GM19035 (cell line): ENCODE data around the gene TP53RK.

Source experiments
- ATAC-seq: cut with Tn5 transposase; IDR thresholded peaks from one replicate; pipeline ENCODE4 v1.9.1; 2021; ENCODE audit not compliant: unreplicated experiment

The TP53RK gene

GRCh38 chr20:46708172-46708860 is 19.1 kb upstream of the TP53RK start:
- no peak for ATAC-seq

DNA sequence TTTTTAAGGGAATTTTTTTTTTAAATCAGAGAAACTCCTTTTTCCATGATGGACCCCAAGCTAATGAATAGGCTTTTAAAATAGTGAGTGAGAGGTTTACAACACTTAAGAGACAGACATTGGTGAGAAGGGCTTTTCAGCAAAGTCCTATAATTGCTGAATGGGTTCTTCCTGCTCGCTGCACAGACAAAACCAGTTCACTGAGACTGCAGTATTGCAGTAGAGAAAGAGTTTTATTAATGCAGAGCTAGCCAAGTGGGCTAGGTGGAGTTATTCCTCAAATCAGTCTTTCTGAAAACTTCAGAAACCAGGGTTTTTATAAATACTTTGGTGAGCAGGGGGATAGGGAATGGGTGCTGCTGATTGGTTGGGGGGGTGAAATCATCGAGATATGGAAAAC is 17.0 kb upstream of the TP53RK start:
- ATAC-seq = no peak

- ATAC-seq = no peak
Observed at GRCh38 chr20:46705378-46705729, 16.1 kb upstream of the TP53RK start.

GRCh38 chr20:46704714-46705377 is 15.6 kb upstream of the TP53RK start:
- ATAC-seq = no peak

GRCh38 chr20:46703435-46703834 is 14.2 kb upstream of the TP53RK start:
- no peak for ATAC-seq

DNA sequence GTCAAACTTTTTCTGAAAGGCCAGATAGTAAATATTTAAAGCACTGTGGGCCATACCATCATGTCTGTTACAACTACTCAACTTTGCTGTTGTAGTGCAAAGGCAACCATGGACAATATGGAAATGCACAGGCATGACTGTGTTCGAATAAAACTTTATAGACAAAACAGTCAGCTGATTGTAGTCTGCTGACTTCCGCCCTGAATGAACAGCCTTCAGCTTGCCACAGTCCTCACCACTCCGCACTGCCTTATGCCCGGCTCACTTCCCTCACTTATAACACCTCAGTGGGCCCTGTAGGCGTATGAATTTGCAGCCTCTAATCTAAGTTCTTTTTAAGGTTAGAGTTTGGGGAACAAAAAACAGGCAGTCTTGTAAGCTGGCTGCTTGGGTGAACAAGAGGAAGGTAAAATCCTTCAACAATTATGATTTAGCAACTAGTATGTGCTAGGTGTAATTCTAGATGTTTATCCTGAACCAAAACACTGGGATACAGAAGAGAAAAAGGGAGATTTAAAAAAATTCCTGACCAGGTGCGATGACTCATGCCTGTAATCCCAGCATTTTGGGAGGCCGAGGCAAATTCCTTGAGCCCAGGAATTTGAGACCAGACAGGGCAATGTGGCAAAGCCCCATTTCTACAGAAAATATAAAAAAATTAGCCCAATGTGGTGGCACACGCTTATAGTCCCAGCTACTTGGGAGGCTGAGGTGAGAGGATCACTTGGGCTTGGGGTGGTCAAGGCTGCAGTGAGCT is 13.4 kb upstream of the TP53RK start:
- no peak for ATAC-seq

DNA sequence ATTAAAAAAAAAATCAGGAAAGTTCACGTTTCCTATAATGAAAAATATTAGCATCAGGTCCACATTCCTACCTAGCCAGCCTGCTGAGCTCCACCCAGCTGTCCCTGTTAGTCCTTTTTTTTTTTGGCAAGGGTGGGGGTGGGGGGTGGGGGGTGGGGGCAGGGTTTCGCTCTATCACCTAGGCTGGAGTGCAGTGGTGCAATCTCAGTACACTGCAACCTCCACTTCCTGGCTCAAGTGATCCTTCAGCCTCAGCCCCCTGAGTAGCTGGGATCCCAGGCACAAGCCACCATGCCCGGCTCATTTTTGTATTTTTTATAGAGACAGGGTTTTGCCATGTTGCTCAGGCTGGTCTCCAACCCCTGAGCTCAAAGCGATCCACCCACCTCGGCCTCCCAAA is 12.7 kb upstream of the TP53RK start:
- ATAC-seq = no peak

- no peak for ATAC-seq
Observed at GRCh38 chr20:46701556-46701955, 12.3 kb upstream of the TP53RK start.

- ATAC-seq = no peak
Observed at GRCh38 chr20:46701057-46701456, 11.8 kb upstream of the TP53RK start.

GRCh38 chr20:46700481-46700880 is 11.2 kb upstream of the TP53RK start:
- ATAC-seq = no peak

GRCh38 chr20:46699651-46700359 is 10.6 kb upstream of the TP53RK start:
- no peak for ATAC-seq

- no peak for ATAC-seq
Observed at GRCh38 chr20:46698788-46699187, 9.5 kb upstream of the TP53RK start.

DNA sequence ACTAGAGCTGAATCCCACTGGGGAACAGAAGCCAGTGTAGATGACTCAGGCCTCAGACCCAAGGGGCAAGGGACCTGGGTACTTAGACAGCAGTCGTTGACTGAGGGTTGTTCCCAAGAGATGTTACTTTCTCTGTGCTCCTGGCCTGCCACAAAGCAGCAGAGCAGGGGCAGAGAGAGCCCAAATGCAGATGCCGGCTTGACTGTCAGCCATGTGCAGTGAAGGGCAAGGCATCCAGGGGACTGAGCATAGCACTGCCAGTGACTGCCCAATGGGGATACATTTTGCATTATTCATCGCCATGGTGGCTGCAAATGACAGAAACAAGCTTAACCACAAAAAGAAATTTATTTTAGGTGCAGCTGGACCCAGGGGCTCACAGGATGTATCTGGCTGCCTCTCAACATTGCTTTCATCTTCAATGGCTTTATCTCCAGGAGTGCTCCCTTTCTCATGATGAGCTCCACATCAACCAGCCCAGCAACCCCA is 7.6 kb upstream of the TP53RK start:
- no peak for ATAC-seq

GRCh38 chr20:46695892-46696291 is 6.6 kb upstream of the TP53RK start:
- ATAC-seq = no peak

- no peak for ATAC-seq
Observed at GRCh38 chr20:46694484-46694883, 5.2 kb upstream of the TP53RK start.

GRCh38 chr20:46691196-46691595 is 2.0 kb upstream of the TP53RK start:
- ATAC-seq = no peak

GRCh38 chr20:46690219-46691106 is 1.2 kb upstream of the TP53RK start:
- no peak for ATAC-seq

DNA sequence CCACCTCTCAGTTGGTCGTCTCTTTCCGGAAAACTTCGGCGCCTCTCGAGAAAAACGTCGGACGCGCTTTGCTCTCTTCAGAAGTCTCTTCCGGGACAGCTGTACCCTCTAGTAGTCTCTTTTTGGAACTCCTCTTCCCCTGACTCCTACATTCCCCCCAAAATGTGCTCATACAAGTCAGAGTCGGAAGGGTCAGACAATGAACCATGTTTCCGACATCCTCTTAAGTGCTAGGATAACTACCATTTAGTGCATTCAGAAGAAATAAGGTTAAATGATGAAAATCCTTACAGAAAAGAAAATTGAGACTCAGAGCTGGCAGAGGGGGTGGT is 476 bp upstream of the TP53RK start:
- ATAC-seq = no peak

DNA sequence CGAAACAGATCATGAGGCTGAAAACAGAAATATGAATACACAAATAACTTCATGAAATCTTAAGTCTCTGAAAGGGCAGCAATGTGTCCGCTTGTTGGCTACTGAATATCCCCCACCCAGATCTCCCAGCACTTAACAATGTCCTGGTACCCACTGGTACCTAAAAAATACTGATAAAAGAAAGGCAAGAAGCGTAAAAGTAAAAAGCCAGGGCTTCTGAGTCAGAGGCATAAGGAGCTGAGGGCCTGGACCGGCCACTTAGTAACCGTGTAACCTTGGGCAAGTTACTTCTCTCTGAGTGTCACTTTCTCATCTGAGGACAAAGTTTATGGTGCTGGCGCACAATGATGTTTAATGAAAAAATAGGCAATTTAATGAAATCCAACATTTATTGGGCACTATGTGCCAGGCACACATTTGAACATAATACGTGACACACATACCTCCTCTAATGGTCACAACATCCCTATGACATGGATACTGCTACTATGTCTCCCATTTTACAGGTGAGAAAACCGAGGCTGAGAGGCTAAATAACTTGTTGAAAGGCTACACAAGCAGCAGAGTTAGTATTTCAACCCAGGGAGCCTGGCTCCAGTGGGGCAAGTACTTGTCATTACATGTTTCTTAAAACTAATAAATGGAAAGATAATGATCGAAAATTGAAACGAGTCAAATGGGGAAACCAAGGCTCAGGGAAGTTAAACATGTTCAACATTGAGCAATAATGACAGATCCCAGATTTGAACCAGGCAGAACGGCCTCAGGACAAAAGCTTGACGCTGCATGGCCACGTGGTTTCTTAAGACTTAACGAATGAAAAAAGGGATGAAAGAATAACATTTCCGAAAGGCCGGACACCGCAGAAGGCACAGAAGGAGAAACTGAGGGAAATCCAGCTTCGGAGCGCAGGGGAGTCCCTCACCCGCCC is 828 bp downstream of the TP53RK start:
- no peak for ATAC-seq
